NCI-H1436 (cell line): ENCODE measurements around the gene TLK1.
"Not testable (repeated sequence)": the region's sequence is repeated elsewhere in the genome, so short reads cannot be mapped to it uniquely, and the experiment has no call there.

Experiments
- DNase-seq: peaks from one replicate; lab custom pipeline; 2025; lab: John Stamatoyannopoulos, UW

Gene TLK1

GRCh38 chr2:171169839-171170238, 9.1 kb upstream of the TLK1 start:
- DNase-seq = no peak

- DNase-seq = no peak
Observed at GRCh38 chr2:171169333-171169732, 8.6 kb upstream of the TLK1 start.

DNA sequence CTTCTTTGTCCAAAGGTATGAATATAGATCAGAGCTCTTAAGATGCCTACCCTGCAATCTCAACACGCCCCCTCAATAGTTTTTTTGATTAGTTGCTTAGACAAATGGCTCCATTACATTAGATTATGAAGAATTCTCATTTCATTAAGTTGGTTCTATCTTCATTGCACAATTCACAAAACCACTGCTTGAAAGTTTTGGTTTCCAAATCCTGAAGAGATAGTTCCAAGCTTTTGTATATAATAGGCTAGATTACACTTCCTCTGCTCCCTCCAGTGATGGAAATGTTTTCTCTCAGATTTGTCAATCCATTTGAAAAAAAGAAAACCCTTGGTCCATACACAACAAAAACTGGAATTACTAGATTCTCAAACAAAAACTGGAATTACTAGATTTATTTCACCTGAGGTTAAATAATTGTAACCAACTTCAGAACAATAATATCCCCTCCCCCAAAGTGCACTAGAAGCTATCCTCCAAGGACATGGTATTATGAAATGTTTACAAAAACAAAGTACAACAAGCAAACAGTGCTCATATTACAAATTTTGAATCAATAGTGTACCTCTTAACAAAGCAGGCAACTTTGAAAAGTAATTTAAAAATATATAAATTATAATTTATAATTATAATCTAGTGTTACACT, 6.8 kb upstream of the TLK1 start:
- DNase-seq = no peak

- no peak for DNase-seq
Observed at GRCh38 chr2:171166328-171166983, 5.8 kb upstream of the TLK1 start.

- no peak for DNase-seq
Observed at GRCh38 chr2:171165967-171166327, 5.3 kb upstream of the TLK1 start.

DNA sequence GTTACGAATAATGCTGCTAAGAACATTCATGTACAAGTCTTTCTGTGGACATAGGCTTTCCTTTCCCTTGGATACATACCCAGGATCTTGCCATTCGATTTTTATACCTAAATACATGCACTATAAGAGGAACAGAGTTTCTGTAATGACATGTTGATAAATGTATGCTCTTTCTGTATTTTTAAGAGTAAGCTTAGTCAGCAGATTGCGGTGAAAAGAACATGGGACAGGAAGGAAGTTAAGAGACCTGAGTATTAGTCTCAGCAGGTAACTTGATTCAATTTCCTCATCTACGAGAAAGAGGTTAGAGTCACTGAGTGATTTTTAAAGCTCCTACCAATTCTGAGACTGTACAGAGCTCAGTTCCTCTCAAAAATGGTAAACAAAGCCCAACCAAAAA, 2.6 kb upstream of the TLK1 start:
- no peak for DNase-seq

DNA sequence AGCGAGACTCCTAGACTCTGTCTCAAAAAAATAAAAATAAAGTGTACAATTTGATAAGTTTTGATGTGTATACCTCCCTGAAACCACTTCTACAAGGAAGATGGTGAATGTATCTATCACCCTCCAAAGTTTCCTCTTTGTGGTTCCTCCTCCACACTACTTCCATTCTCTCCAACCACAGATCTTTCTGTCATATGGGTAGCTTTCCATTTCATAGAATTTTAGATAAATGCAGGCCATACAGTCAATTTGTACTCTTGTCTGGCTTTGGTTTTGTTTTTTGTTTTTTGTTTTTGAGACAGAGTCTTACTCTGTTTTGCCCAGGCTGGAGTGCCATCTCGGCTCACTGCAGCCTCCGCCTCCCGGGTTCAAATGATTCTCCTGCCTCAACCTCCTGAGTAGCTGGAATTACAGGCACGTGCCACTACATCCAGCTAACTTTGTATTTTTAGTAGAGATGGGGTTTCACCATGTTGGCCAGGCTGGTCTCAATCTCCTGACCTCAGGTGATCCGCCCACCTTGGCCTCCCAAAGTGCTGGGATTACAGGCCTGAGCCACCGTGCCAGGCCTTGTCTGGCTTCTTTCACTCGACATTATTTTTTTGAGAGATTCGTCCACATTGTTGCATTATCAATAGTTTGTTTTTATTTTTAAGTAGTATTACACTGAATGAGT, 2.0 kb upstream of the TLK1 start:
- not testable (repeated sequence) for DNase-seq

- DNase-seq = peak; percentile 70
Observed at GRCh38 chr2:171160956-171161740, 455 bp upstream of the TLK1 start.

DNA sequence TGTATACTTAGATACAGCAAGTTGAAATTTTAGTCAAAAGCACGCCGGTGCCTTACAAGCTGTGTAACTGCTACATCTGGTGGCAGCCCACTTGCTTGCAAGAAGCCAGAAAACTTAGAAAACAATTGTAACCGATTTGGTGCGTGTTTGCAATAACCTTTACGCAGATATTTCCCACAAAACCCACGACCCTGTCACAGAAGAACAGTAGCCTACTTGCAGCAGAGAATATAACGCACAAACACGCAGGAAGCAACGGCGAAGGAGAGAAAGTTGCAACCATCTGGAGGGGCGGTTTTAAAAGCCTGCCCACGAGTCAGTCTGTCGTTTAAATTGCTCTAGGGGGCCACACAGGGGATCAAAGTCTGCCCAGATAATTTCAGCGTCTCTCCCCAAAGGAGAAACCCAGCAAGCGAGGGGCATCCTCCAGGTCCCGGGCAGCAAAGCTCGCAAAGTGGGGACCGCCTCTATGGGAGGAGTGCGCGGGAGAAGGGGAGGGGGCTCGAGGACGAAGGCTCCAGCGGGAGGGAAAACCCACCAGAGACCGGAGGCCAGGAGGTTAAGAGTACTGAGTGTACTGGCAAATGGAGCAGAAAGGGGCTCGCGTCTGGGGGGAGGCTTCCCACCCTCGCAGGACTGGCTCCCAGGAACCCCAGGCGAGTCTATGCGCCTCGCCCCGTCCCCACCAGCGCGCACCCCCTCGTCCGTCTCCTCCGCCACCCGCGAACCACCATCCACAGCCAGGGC, 1.1 kb downstream of the TLK1 start:
- peak; percentile 42 for DNase-seq

GRCh38 chr2:171158790-171159371, 1.8 kb downstream of the TLK1 start:
- DNase-seq = no peak

DNA sequence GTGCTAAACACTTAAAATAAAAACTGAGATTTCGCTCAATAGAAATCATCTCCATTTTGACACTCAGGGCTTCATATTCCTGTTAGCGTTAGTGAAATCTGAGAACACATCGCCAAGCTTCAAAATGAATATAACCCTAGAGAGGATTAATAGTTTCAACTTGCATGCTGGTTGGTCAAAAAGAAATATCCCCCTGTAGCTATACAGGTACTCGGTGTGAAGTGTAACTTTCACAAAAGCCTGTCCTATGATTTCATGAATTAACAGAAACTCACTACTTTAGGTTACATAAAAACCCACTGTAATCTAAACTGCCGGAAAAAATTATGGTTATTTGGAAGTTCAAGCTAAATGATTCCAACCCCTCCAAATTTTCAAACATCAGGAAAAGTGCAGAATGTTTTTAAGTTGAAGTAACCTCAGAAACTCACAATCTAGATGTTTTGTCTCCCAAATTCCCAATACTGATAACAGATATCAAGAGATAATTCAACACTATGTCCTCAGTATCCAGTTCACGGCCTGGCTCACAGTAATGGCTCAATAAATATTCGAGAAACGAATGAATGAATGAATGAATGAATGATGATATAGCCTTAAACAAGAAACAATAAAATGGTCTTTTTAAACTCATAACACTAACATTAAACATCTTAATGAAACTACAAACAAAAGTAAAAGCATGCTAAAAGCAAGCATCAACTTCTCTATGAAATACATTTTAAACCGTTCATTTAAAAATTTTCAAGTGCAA, 2.5 kb downstream of the TLK1 start:
- DNase-seq = no peak

DNA sequence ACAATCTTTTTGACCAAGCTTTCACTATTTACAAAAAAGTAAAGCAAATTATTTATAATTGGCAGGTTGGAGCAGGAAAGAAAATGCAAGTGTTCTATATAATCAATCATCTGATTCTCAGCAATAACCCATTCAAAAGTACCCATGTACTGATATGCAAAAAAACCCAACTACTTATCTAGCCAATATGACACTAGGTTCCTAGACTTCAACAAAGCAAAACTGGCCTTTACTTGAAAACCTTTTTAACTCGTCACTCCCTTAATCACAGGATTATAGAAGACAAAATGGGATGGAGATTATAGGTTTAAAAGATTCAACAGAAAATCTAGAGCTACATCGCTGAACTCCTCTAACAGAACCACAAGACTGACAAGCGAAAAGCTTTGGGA, 3.6 kb downstream of the TLK1 start:
- DNase-seq = no peak

DNA sequence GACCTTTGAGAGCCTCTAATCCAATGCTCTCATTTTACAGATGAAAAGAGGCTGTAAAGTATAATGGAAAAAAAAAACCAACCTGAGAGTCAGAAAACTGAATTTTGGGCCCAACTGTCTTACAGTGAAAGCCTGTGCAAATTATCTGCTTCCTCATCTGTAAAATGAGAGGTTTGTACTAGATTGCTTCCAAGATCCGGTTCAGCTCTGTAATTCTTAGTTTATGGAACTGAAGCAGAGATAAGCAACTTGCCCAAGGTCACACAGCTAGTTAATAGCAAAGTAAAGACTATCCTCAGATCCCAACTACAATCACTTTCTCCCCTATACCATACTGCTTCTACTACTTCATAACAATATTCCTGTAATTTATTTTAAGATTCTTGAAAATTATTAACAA, 6.3 kb downstream of the TLK1 start:
- no peak for DNase-seq

DNA sequence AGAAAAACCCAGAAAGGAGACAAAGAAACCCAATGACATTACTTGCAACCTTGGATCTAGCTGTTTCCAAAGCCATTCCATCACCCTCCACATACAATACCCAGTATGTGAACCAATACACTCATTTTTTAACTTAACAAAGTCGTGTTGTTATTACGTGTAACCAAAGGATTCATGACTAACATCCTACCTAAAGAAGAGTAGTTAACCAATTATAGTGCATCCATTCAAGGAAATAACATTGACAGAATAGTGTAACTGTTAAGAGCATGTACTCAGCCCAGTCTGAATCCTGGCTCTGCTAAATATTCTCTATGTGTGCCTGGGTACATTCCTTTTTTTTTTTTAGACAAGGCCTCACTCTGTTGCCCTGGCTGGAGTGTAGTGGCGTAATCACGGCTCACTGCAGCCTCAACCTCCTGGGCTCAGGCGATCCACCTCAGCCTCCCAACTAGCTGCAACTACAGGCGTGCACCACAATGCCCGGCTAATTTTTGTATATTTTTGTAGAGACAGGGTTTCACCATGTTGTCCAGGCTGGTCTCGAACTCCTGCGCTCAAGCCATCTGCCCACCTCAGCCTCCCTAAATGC, 9.9 kb downstream of the TLK1 start:
- no peak for DNase-seq

DNA sequence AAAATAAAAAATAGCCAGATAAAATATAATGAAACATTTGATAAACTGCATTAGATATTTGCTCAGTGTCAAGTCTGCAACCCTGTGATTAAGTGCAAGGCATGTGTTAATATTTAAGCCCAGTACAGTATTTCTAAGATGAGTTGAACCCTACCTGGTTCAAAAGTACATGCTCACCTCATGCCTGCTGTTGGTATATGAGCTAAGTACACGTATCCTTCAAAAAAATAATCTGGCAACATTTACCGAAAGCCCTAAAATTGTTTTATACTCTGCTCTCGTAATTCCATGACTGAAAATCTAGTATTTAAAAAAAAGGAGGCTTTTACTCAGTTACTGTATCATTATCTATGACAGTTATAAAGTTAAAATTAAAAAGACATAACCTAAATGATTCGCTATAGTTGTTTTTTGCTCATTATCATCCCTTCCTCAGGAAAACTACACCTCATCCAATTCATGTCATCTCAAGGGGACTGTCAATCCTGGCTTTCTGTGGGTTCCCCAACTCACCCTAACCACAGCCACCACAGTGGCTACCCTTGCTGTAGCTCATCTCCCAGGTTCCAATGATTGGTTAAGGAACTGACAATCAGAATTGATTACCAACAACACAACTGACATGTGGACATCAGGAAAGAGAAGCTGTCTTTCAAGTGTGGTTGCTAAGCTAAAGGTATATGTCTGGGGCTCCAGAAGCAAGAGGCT, 10.6 kb downstream of the TLK1 start:
- no peak for DNase-seq

DNA sequence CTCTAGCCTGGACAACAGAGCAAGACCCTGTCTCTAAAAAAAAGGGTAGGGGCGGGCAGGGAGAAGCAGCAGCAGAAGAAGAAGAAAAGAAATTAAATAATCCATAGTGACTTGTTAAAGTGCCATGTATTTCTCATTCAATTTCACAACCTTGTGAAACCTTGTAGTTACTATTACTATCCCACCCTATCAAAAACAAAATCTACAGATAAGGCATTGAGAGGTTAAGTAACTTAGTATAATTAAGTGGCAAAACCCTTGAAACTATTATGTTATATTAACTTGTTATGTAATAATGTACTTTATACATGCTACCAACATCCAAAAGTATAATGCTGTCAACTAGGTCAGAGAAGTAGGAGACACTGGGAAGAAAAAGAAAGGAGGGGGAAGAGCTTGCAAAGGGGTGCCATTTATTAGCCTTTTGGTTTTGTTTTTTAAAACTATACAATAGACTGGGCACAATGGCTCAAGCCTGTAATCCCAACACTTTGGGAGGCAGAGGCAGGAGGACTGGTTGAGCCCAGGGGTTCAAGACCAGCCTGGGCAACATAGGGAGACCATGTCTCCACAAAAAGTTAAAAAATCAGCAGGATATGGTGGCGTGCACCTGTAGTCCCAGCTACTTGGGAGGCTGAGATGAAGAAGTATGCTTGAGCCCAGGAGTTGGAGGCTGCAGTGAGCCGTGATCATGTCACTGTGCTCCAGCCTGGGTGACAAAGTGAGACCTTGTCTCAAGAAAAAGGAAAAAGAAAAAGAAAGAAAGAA, 11.3 kb downstream of the TLK1 start:
- DNase-seq = no peak

DNA sequence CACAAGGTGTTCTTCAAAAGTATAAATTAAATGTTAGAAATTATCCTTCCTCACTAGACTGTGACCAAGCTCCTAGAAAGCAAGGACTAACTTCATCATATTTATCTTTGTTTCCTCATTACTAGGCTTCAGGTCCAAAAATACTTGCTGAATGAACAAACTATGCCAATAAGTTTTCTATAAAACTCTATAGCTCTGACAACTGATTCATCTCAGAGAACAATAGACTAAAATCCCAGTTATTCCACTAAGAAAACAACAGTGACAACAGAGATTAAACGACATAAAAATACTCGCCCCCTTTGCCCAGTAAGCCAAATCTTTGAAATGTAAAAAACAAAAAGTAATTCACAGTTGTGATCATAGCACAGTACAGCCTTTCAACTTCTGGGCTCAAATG, 13.6 kb downstream of the TLK1 start:
- no peak for DNase-seq

DNA sequence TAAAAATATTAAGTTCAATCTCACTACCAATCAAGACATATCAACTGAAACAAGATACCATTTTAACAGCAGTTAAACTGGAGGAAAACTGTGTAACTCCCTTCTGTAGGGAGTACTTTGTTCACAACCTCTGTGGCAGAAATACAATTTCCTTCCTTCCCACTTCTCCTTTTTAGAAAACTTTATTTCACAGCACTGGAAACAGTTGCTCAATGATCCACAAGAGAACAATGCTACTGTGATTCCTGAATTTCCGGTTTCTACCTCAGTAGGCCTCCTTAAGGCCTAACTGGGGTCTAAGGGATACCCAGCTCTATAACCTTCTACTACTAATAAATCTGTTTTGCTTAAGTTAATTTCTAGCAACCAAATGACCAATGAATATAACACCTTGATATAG, 14.1 kb downstream of the TLK1 start:
- DNase-seq = no peak

- DNase-seq = no peak
Observed at GRCh38 chr2:171146071-171146470, 14.6 kb downstream of the TLK1 start.
